NT2/D1 (cell line): ENCODE measurements around the gene MED26.

ENCODE experiments used
- SUZ12 ChIP-seq: IDR thresholded peaks from 2 replicates; pipeline ENCODE4 v1.6.1; 2011; ENCODE audit not compliant: insufficient read length, insufficient read depth; ENCODE audit errors: extremely low read depth
- ZNF274 ChIP-seq: IDR thresholded peaks from 2 replicates; pipeline ENCODE4 v1.6.1; 2011; ENCODE audit warnings: mild to moderate bottlenecking, low read depth, low read length

DNA sequence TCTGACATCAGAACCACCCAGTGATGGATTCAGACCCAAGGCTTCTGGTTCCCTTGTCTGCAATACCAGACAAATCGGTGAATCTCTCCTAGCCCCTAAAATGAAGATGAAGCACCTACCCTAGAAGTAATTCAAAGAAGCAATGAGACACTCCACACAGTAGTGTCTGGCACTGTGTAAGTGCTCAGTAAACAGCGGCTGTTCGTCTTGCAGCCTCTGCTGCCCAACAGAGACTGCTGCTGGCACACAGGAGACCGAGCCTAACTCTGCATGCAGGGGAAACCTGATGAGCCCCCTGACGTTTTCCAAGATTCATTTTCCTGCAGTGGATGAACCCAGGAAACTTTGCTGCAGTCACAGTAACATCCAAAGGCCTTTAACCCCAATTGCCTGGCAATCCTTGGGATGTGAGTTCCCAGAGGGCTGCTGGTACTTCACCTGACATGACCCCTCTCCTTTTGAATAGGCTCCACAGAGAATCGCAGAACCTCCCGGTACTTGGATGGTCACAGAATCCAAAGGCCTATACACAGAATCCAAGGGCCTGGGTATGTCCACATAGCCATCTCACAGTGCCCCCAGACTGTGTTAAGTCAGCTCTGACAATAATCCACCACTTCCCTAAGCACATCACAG, 6.7 kb downstream of the MED26 start:
- TF ChIP-seq SUZ12 (no peak), ZNF274 (no peak)
